Fibroblast of mammary gland (primary cell): ENCODE measurements around the gene PPRC1.

Experiments used
- DNase-seq: peaks from one replicate; pipeline ENCODE4 v3.0.0-alpha.2; 2010; ENCODE audit warnings: low read depth
- H3K4me3 ChIP-seq: 2 replicates; pipeline ENCODE4 v1.5.1; 2011; ENCODE audit warnings: low read depth, mild to moderate bottlenecking, low read length, moderate library complexity; ENCODE audit not compliant: control insufficient read depth
- CTCF ChIP-seq: conservative IDR thresholded peaks from 2 replicates; pipeline ENCODE4 v1.5.1; 2011; ENCODE audit warnings: low read depth, low read length, inconsistent platforms; ENCODE audit not compliant: control insufficient read depth, insufficient read depth

PPRC1 gene

DNA sequence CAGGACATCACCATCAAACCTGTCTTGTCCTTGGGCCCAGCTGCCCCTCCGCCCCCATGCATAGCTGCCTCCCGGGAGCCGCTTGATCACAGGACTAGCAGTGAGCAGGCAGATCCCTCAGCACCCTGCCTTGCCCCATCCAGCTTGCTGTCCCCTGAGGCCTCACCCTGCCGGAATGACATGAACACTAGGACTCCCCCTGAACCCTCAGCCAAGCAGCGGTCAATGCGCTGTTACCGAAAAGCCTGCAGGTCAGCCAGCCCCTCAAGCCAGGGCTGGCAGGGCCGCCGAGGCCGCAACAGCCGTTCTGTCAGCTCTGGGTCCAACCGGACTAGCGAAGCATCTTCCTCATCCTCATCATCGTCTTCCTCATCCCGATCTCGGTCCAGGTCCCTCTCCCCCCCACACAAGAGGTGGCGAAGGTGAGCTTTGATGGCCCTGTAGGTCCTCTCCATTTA is 14.2 kb downstream of the PPRC1 start:
- no peak for TF ChIP-seq CTCF

GRCh38 chr10:102147561-102147960 is 14.7 kb downstream of the PPRC1 start:
- DNase-seq = no peak
- no peak for TF ChIP-seq CTCF
- no peak overlapping the region for H3K4me3 ChIP-seq

More for the DNA sequence above, 14.2 kb downstream of the PPRC1 start:
- H3K4me3 ChIP-seq = no peak overlapping the region
- no peak for DNase-seq

DNA sequence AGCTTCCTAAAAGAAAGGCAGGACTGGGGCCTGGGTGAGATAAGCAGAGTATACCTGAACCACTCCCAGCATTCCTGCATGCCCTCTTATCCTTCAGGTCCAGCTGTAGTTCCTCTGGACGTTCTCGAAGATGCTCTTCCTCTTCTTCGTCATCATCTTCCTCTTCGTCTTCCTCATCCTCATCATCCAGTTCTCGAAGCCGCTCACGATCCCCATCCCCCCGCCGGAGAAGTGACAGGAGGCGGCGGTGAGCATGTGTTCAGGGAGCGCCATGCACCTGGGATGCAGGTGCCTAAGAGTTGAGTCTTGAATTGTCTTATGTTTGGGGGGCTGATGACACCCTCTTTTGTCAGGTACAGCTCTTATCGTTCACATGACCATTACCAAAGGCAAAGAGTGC is 15.4 kb downstream of the PPRC1 start:
- no peak for TF ChIP-seq CTCF
- no peak for DNase-seq

DNA sequence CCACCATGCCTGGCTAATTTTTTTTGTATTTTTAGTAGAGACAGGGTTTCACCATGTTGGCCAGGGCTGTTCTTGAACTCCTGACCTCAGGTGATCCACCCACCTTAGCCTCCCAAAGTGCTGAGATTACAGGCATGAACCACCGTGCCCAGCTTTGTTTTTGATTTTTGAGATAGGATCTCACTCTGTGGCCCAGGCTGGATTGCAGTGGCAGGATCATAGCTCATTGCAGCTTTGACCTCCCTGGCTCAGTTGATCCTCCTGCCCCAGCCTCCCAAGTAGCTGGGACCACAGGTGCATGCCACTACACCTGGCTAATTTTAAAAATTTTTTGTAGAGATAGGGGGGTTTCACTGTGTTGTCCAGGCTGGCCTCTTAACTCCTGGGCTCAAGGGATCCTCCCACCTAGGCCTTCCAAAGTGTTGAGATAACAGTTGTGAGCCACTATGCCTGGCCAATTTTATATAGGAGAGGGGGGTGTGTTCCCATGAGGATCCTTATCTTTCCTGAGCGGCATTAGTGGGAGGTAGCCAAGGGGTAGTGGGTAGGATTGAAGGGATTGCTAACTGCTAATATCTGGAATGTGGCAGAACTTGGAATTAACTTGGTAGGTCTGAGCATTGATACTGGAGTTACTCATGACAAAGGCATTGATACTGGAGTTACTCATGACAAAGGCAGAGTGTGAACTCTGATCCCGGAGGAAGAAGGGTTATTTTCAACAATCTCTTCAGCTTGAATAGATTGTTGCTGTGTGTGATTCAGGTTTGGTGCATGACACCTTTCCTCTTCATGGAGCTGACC is 18.3 kb downstream of the PPRC1 start:
- peak; percentile 72 for DNase-seq
- no peak for TF ChIP-seq CTCF

More for the DNA sequence above, 15.4 kb downstream of the PPRC1 start:
- no peak overlapping the region for H3K4me3 ChIP-seq

DNA sequence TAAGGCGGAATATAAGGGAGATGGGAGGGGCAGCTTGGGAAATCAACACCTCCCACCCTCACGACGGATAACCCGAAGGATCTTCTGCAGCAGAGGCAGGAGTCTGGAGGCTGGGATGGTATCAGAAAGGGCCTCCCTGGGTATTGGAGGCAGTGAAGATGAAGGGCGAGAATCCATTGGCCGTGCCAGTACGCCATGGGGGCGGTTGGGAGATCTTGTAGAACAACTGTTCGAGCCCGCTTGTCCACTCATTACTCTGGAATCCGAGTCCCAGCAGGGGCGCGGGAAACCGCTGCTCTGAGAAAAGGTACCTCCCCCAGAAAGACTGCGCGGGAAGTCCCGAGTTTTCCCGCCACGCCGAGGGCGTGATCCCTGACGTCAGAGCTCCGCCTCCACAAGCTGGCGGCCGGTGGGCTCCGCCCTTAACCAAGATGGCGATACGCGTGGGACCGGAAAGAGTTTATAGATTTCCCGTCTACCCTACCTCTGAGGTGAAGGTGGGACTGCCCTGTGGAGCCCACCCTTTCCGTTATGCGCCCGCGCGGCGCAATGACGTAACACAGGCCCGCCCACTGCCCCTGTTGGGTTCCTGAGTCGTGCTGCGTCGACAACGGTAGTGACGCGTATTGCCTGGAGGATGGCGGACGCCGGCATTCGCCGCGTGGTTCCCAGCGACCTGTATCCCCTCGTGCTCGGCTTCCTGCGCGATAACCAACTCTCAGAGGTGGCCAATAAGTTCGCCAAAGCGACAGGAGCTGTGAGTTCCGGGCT is 19.1 kb downstream of the PPRC1 start, which contains the start of gene NOLC1:
Gene NOLC1 (plus strand): TSS at position 616 of the 771 bp plus-strand sequence. CDS start 22 bp downstream, at position 638.
- TF ChIP-seq CTCF = no peak
- DNase-seq = peak; percentile 99
- peak within 1 kb of the TSS; percentile 99 for H3K4me3 ChIP-seq

More for the DNA sequence above, 18.3 kb downstream of the PPRC1 start:
- H3K4me3 ChIP-seq = peak overlapping the region; percentile 41

- DNase-seq = peak; percentile 26
- no peak for TF ChIP-seq CTCF
These were observed 19.7 kb downstream of the PPRC1 start for GRCh38 chr10:102152545-102152890.

More at GRCh38 chr10:102152545-102152890, 19.7 kb downstream of the PPRC1 start:
- peak overlapping the region; percentile 99 for H3K4me3 ChIP-seq
